ENCODE results near the gene MEF2A. TPM values are rescaled to one million over a fixed set of nuclear protein-coding genes. Genes with fewer than 3 reads are reported as not detected.
A peak's percentile ranks its signal among the peaks of the same experiment; 100 is the strongest.

MEF2A gene
- total and polyA plus RNA-seq, 2 donors (not counting 1 experiment from before 2014, with no cell fraction given), result 44.0 to 102 TPM

DNA sequence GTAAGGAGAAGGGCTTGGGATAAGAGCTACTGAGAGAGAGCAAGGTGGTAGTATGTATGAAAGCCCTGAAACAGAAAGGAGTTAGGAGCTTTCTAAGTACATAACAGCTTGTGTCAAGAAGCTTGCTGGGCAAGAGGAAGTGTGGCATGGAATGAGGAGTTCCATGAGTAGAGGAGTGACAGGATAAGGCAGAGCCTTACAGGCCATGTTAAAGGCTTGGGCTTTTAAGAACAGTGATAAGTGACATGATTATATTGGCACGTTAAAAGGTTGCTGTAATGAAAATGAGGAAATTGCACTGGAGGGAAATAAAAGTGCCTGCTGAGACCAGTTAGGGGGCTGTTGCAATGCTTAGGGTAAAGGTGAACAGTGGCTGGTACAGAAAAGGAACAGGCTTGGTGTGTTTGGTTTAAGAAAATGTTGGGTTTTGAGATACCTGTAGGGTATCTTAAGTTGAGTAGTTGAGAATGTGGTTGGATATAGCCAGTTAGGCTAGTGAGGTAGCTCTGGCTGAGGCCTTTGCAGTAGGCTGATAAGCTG, 49.0 kb downstream of the MEF2A start:
- Histone ChIP-seq H3K27me3 (replicated peaks in 1 of 4; ENCODE audit: control extremely low read depth in 1 of 4, control insufficient read depth in 3 of 4, insufficient read depth in 4 of 4, low read length in 3 of 4) (no peaks in the 10 kb centered on the region), H3K4me1 (ENCODE audit: control insufficient read depth in 2 of 2, insufficient read depth in 2 of 2, low read length in 2 of 2) (peaks cover 30 to 48% of the 10 kb centered on the region in 2 donors), H3K4me2 (replicated peaks; ENCODE audit: low read depth, low read length, poor library complexity, severe bottlenecking) (peak overlapping the region; percentile 41), H3K9me3 (ENCODE audit: control extremely low read depth in 1 of 3, control insufficient read depth in 2 of 3, insufficient read depth in 1 of 3, low read length in 2 of 3) (no peaks in the 10 kb centered on the region), H3K27ac (ENCODE audit: low read length in 2 of 2) (peak overlapping the region; percentile 52 to 83), H3K79me2 (ENCODE audit: control insufficient read depth, insufficient read depth, low read length) (peaks cover 95% of the 10 kb centered on the region), H3K36me3 (replicated peaks in 1 of 2; ENCODE audit: control extremely low read depth in 1 of 2, control insufficient read depth in 1 of 2, extremely low read depth in 1 of 2, insufficient read depth in 2 of 2, low read length in 1 of 2) (no peaks in the 10 kb centered on the region), H2AFZ (ENCODE audit: insufficient read depth, low read depth, low read length, poor library complexity, severe bottlenecking) (peak overlapping the region; percentile 11), H3K4me3 (ENCODE audit: control extremely low read depth in 1 of 5, extremely low read depth in 1 of 5, insufficient read depth in 1 of 5, low read depth in 2 of 5, low read length in 4 of 5) (no peak overlapping the region), H3K9ac (ENCODE audit: low read length) (peak overlapping the region; percentile 7), H4K20me1 (ENCODE audit: control insufficient read depth, insufficient read depth, low read length, poor library complexity, severe bottlenecking) (peaks cover 37% of the 10 kb centered on the region)
- H3K4me1 Mint-ChIP-seq, result peaks cover 70% of the 10 kb centered on the region
- intact Hi-C loops (cut with micrococcal nuclease), result loop anchor here (5.0 kb wide), 1 partner anchor 33 kb away; no protein-coding TSS in a partner anchor
- DNase-seq (peak; percentile 52), ATAC-seq (ENCODE audit: low read depth) (peak; percentile 66)
- peak overlapping the region; percentile 38 for H3K4me3 Mint-ChIP-seq
- ChIA-PET POLR2A (interaction anchor here (1.3 kb wide), 1 partner anchor 16 kb away, joined by 3 read pairs; no protein-coding TSS in a partner anchor), CTCF (interaction anchor here (1.2 to 2.2 kb wide), 3 partner anchors 10 to 102 kb away, joined by 3 to 11 read pairs (median 3); no protein-coding TSS in a partner anchor)
- 0% methylated on average over 1 of the region's 1 CpG for WGBS (ENCODE audit: insufficient coverage)
- H3K9me3 Mint-ChIP-seq (ENCODE audit: insufficient read depth), result no peaks in the 10 kb centered on the region
- no peaks in the 10 kb centered on the region for H3K27me3 Mint-ChIP-seq
- TF ChIP-seq, protein P1, sequence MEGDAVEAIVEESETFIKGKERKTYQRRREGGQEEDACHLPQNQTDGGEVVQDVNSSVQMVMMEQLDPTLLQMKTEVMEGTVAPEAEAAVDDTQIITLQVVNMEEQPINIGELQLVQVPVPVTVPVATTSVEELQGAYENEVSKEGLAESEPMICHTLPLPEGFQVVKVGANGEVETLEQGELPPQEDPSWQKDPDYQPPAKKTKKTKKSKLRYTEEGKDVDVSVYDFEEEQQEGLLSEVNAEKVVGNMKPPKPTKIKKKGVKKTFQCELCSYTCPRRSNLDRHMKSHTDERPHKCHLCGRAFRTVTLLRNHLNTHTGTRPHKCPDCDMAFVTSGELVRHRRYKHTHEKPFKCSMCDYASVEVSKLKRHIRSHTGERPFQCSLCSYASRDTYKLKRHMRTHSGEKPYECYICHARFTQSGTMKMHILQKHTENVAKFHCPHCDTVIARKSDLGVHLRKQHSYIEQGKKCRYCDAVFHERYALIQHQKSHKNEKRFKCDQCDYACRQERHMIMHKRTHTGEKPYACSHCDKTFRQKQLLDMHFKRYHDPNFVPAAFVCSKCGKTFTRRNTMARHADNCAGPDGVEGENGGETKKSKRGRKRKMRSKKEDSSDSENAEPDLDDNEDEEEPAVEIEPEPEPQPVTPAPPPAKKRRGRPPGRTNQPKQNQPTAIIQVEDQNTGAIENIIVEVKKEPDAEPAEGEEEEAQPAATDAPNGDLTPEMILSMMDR (IDR thresholded peaks at IDR 0.05), result no peak
- peak overlapping the region; percentile 34 for H3K27ac Mint-ChIP-seq

DNA sequence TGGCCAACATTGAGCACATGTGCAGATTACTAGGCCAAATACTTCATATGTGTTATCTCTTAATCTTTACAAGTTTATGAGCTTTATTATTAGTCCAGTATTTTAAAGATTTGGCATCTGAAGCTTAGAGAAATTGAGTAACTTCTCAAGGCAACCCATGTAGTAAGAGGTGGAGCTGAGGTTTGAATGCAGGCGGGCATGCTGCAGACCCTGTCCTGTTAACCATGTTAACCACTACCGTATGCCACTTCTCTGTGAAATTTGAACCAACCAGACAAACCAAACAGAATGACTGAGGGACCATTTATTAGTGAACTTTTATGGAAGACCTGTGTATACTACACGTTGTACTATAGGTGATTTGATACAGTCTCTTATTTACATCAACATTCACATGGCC, 49.7 kb downstream of the MEF2A start:
- Histone ChIP-seq H2AFZ (ENCODE audit: insufficient read depth, low read depth, low read length, poor library complexity, severe bottlenecking) (no peak overlapping the region), H4K20me1 (ENCODE audit: control insufficient read depth, insufficient read depth, low read length, poor library complexity, severe bottlenecking) (peaks cover 37% of the 10 kb centered on the region), H3K4me2 (replicated peaks; ENCODE audit: low read depth, low read length, poor library complexity, severe bottlenecking) (no peak overlapping the region), H3K4me3 (ENCODE audit: control extremely low read depth in 1 of 5, extremely low read depth in 1 of 5, insufficient read depth in 1 of 5, low read depth in 2 of 5, low read length in 4 of 5) (no peak overlapping the region), H3K27ac (ENCODE audit: low read length in 2 of 2) (peak overlapping the region in 1 of 2 donors; percentile 1), H3K9me3 (ENCODE audit: control extremely low read depth in 1 of 3, control insufficient read depth in 2 of 3, insufficient read depth in 1 of 3, low read length in 2 of 3) (no peaks in the 10 kb centered on the region), H3K27me3 (replicated peaks in 1 of 4; ENCODE audit: control extremely low read depth in 1 of 4, control insufficient read depth in 3 of 4, insufficient read depth in 4 of 4, low read length in 3 of 4) (no peaks in the 10 kb centered on the region), H3K9ac (ENCODE audit: low read length) (no peak overlapping the region), H3K79me2 (ENCODE audit: control insufficient read depth, insufficient read depth, low read length) (peaks cover 98% of the 10 kb centered on the region), H3K36me3 (replicated peaks in 1 of 2; ENCODE audit: control extremely low read depth in 1 of 2, control insufficient read depth in 1 of 2, extremely low read depth in 1 of 2, insufficient read depth in 2 of 2, low read length in 1 of 2) (no peaks in the 10 kb centered on the region), H3K4me1 (ENCODE audit: control insufficient read depth in 2 of 2, insufficient read depth in 2 of 2, low read length in 2 of 2) (peaks cover 30 to 48% of the 10 kb centered on the region in 2 donors)
- ATAC-seq (ENCODE audit: low read depth), result no peak
- Mint-ChIP-seq H3K4me3 (no peak overlapping the region), H3K4me1 (peaks cover 75% of the 10 kb centered on the region), H3K27me3 (no peaks in the 10 kb centered on the region), H3K9me3 (ENCODE audit: insufficient read depth) (no peaks in the 10 kb centered on the region), H3K27ac (no peak overlapping the region)
- intact Hi-C loops (cut with micrococcal nuclease), result loop anchor here (5.0 kb wide), 1 partner anchor 33 kb away; no protein-coding TSS in a partner anchor
- WGBS (ENCODE audit: insufficient coverage), result 100% methylated on average over 1 of the region's 3 CpGs
- CTCF ChIA-PET, result interaction anchor here (0.9 to 2.2 kb wide), 3 partner anchors 10 to 111 kb away, joined by 3 to 11 read pairs (median 3); no protein-coding TSS in a partner anchor
- DNase-seq, result no peak
- no peak for TF ChIP-seq EZH2 (IDR thresholded peaks at IDR 0.05; ENCODE audit: borderline replicate concordance, insufficient read depth, low read depth, low read length, poor library complexity, severe bottlenecking)
- TF ChIP-seq, protein P1 (IDR thresholded peaks at IDR 0.05), result no peak
- POLR2A ChIA-PET, result no interaction called here
